DOHH2 (cell line): ENCODE measurements around the gene PDZRN3.

Experiments
- H3F3A ChIP-seq: fragments of 200-600 bp; sonication (generic), shearing (Covaris generic); 2 replicates; pipeline ENCODE4 v1.6.0; 2016; ENCODE audit warnings: antibody characterized with exemption, mild to moderate bottlenecking; ENCODE audit not compliant: control insufficient read depth, insufficient read depth
- H3K27ac ChIP-seq: fragments of 200-600 bp; sonication (generic); 2 replicates; pipeline ENCODE4 v1.5.1; 2014; ENCODE audit warnings: low read depth, mild to moderate bottlenecking, low read length, moderate library complexity
- H3K27me3 ChIP-seq: fragments of 200-600 bp; sonication (generic); 2 replicates; pipeline ENCODE4 v1.6.1; 2014; ENCODE audit warnings: mild to moderate bottlenecking, low read length, mixed read lengths; ENCODE audit not compliant: control insufficient read depth
- H3K36me3 ChIP-seq: fragments of 200-600 bp; sonication (generic); 2 replicates; pipeline ENCODE4 v1.6.1; 2014; ENCODE audit warnings: mild to moderate bottlenecking, low read length, moderate library complexity, mixed read lengths; ENCODE audit not compliant: control insufficient read depth
- H3K4me1 ChIP-seq: fragments of 200-600 bp; sonication (generic); 2 replicates; pipeline ENCODE4 v1.6.1; 2014; ENCODE audit warnings: mild to moderate bottlenecking, low read length, mixed read lengths; ENCODE audit not compliant: control insufficient read depth
- H3K4me2 ChIP-seq: fragments of 200-600 bp; sonication (generic); 2 replicates; pipeline ENCODE4 v1.6.0; 2014; ENCODE audit warnings: mild to moderate bottlenecking, low read length, moderate library complexity
- H3K4me3 ChIP-seq: fragments of 200-600 bp; sonication (generic); 2 replicates; pipeline ENCODE4 v1.5.1; 2014; ENCODE audit warnings: mild to moderate bottlenecking, low read length, mixed read lengths
- H3K79me2 ChIP-seq: fragments of 200-600 bp; sonication (generic); 2 replicates; pipeline ENCODE4 v1.6.1; 2014; ENCODE audit warnings: mild to moderate bottlenecking, low read length, mixed read lengths; ENCODE audit not compliant: control insufficient read depth
- H3K9me2 ChIP-seq: fragments of 200-600 bp; sonication (generic); replicated peaks from 2 replicates; pipeline ENCODE4 v1.6.1; 2014; ENCODE audit warnings: mild to moderate bottlenecking, low read length, mixed read lengths; ENCODE audit not compliant: control insufficient read depth
- H3K9me3 ChIP-seq: fragments of 200-600 bp; sonication (generic); 2 replicates; pipeline ENCODE4 v1.6.1; 2014; ENCODE audit warnings: antibody characterized with exemption, low read length, mixed read lengths; ENCODE audit not compliant: control insufficient read depth, insufficient read depth
- H4K20me1 ChIP-seq: fragments of 200-600 bp; sonication (generic); 2 replicates; pipeline ENCODE4 v1.6.0; 2014; ENCODE audit warnings: low read depth, mild to moderate bottlenecking, antibody characterized with exemption, low read length, moderate library complexity; ENCODE audit not compliant: control insufficient read depth, insufficient read depth
- CTCF ChIP-seq: fragments of 200-600 bp; sonication (generic); IDR thresholded peaks from one replicate; pipeline ENCODE4 v1.5.1; 2014; ENCODE audit warnings: antibody characterized with exemption, mild to moderate bottlenecking, low read depth, low read length; ENCODE audit not compliant: poor library complexity, severe bottlenecking
- EZH2phosphoT487 ChIP-seq: fragments of 200-600 bp; sonication (generic); IDR thresholded peaks from 2 replicates; pipeline ENCODE4 v1.6.1; 2017; ENCODE audit warnings: borderline replicate concordance, mild to moderate bottlenecking, antibody characterized with exemption, low read length, moderate library complexity, mixed read lengths

The PDZRN3 gene

DNA sequence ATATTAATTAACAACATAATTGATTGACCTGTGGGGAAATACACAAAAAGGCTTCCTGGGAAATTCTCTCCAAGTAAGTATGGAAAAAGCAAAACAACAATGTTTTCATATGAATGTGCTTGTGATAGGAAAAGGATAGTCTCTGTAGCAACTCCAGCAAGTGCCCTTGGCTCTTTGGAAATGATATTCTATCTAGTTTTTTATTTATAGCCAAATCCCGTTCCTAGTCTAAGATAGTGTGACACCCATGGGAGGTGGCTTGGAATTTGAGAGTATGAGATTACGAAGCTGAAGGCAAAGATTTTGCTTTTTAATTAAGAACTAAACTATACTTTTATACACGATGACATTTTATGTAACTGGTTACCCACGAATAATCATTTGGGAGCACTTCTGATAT, 119.9 kb downstream of the PDZRN3 start:
- Histone ChIP-seq H3K4me2 (no peak overlapping the region), H3F3A (no peaks in the 10 kb centered on the region), H4K20me1 (no peaks in the 10 kb centered on the region), H3K9me3 (no peaks in the 10 kb centered on the region), H3K79me2 (no peaks in the 10 kb centered on the region), H3K4me1 (no peaks in the 10 kb centered on the region), H3K27ac (no peak overlapping the region), H3K27me3 (no peaks in the 10 kb centered on the region), H3K4me3 (no peak overlapping the region), H3K36me3 (no peaks in the 10 kb centered on the region), H3K9me2 (no peaks in the 10 kb centered on the region)
- TF ChIP-seq CTCF (no peak), EZH2phosphoT487 (no peak)

- H3K36me3 ChIP-seq: no peaks in the 10 kb centered on the region
- no peaks in the 10 kb centered on the region for H3K4me1 ChIP-seq
- no peaks in the 10 kb centered on the region for H4K20me1 ChIP-seq
- H3K9me3 ChIP-seq: no peaks in the 10 kb centered on the region
- H3K27me3 ChIP-seq: no peaks in the 10 kb centered on the region
- H3K4me3 ChIP-seq: no peak overlapping the region
- no peaks in the 10 kb centered on the region for H3K79me2 ChIP-seq
- H3K9me2 ChIP-seq: no peaks in the 10 kb centered on the region
- no peak overlapping the region for H3K27ac ChIP-seq
- H3F3A ChIP-seq: no peaks in the 10 kb centered on the region
- no peak overlapping the region for H3K4me2 ChIP-seq
- TF ChIP-seq CTCF (no peak), EZH2phosphoT487 (no peak)
These were observed 120.5 kb downstream of the PDZRN3 start for GRCh38 chr3:73504239-73504638.

DNA sequence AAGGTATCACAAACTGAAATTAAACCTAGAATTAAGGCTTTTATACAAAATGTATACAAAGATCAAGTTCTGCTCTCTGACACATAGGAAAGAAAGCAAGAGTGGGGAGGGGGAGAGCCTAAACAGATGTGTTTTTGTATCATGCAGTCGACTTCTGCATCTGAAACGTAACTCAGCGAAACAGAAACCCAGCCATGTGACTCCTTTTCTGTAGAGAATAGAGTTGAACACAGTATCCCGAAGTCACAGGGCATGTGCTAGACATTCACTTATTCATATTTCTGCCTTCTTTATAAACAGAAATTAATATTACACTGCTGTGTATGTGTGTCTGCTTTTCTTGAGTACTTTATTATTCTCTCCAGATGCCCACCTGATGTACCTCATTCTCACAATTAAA, 121.0 kb downstream of the PDZRN3 start:
- no peaks in the 10 kb centered on the region for H3F3A ChIP-seq
- H3K9me3 ChIP-seq: no peaks in the 10 kb centered on the region
- H3K9me2 ChIP-seq: no peaks in the 10 kb centered on the region
- H3K36me3 ChIP-seq: no peaks in the 10 kb centered on the region
- H3K79me2 ChIP-seq: no peaks in the 10 kb centered on the region
- H3K4me1 ChIP-seq: no peaks in the 10 kb centered on the region
- H3K4me3 ChIP-seq: no peak overlapping the region
- H4K20me1 ChIP-seq: no peaks in the 10 kb centered on the region
- no peaks in the 10 kb centered on the region for H3K27me3 ChIP-seq
- TF ChIP-seq CTCF: no peak
- no peak for TF ChIP-seq EZH2phosphoT487
- H3K4me2 ChIP-seq: no peak overlapping the region
- no peak overlapping the region for H3K27ac ChIP-seq
